Astrocyte (in vitro differentiated cells and primary cell): ENCODE results near the gene PCDHGA5. TPM values are rescaled to one million over a fixed set of nuclear protein-coding genes. Genes with fewer than 3 reads are reported as not detected.
"Not testable (repeated sequence)": the region's sequence is repeated elsewhere in the genome, so short reads cannot be mapped to it uniquely, and the experiment has no call there.

Experiments used
- DNase-seq: peaks from one replicate; pipeline ENCODE4 v3.0.0-alpha.2; 2010; ENCODE audit warnings: low read depth
- FAIRE-seq: peaks from 2 replicates; lab custom pipeline; 2011; peaks lifted over from hg19 to GRCh38; lab: Jason Lieb, UNC
- H2AFZ ChIP-seq: 2 replicates; pipeline ENCODE4 v1.6.0; 2012; ENCODE audit warnings: low read depth, low read length, inconsistent platforms
- H3K27ac ChIP-seq: 2 replicates; pipeline ENCODE4 v1.5.1; 2011; ENCODE audit warnings: low read depth, low read length, inconsistent platforms
- H3K27me3 ChIP-seq: 2 replicates; pipeline ENCODE4 v1.6.0; 2011; ENCODE audit warnings: low read length, inconsistent platforms; ENCODE audit not compliant: insufficient read depth
- H3K36me3 ChIP-seq: 2 replicates; pipeline ENCODE4 v1.5.1; 2011; ENCODE audit warnings: low read length, inconsistent platforms; ENCODE audit not compliant: insufficient read depth
- H3K4me1 ChIP-seq: 2 replicates; pipeline ENCODE4 v1.5.1; 2011; ENCODE audit warnings: low read length, inconsistent platforms; ENCODE audit not compliant: insufficient read depth
- H3K4me2 ChIP-seq: 2 replicates; pipeline ENCODE4 v1.6.0; 2012; ENCODE audit warnings: low read length, inconsistent platforms
- H3K4me3 ChIP-seq: 2 replicates; pipeline ENCODE4 v1.5.1; 2011; ENCODE audit warnings: low read depth, mild to moderate bottlenecking, low read length, inconsistent platforms; ENCODE audit not compliant: insufficient read depth
- H3K79me2 ChIP-seq: 2 replicates; pipeline ENCODE4 v1.6.0; 2012; ENCODE audit warnings: mild to moderate bottlenecking, low read length, inconsistent platforms; ENCODE audit not compliant: insufficient read depth
- H3K9ac ChIP-seq: 2 replicates; pipeline ENCODE4 v1.6.0; 2012; ENCODE audit warnings: mild to moderate bottlenecking, low read length, inconsistent platforms
- H3K9me3 ChIP-seq: 2 replicates; pipeline ENCODE4 v1.5.1; 2012; ENCODE audit warnings: low read depth, mild to moderate bottlenecking, low read length, inconsistent platforms; ENCODE audit not compliant: insufficient read depth
- H4K20me1 ChIP-seq: 2 replicates; pipeline ENCODE4 v1.6.0; 2012; ENCODE audit warnings: low read length, inconsistent platforms; ENCODE audit not compliant: insufficient read depth
- H3K27ac Mint-ChIP-seq: one replicate; pipeline ENCODE4 v1.8.0; 2021; ENCODE audit warnings: mild to moderate bottlenecking, mixed read lengths; ENCODE audit not compliant: unreplicated experiment
- H3K27me3 Mint-ChIP-seq: one replicate; pipeline ENCODE4 v1.8.0; 2021; ENCODE audit warnings: low read depth, mixed read lengths; ENCODE audit not compliant: unreplicated experiment
- H3K36me3 Mint-ChIP-seq: one replicate; pipeline ENCODE4 v1.8.0; 2021; ENCODE audit warnings: low read depth, mixed read lengths; ENCODE audit not compliant: unreplicated experiment
- H3K4me1 Mint-ChIP-seq: one replicate; pipeline ENCODE4 v1.8.0; 2021; ENCODE audit warnings: low read depth, mixed read lengths; ENCODE audit not compliant: unreplicated experiment
- H3K4me3 Mint-ChIP-seq: one replicate; pipeline ENCODE4 v1.8.0; 2021; ENCODE audit warnings: mild to moderate bottlenecking, moderate library complexity, mixed read lengths; ENCODE audit not compliant: unreplicated experiment
- H3K9me3 Mint-ChIP-seq: one replicate; pipeline ENCODE4 v1.8.0; 2021; ENCODE audit warnings: mild to moderate bottlenecking, mixed read lengths; ENCODE audit not compliant: unreplicated experiment
- CTCF ChIP-seq: IDR thresholded peaks from 2 replicates; pipeline ENCODE4 v1.5.1; 2011; ENCODE audit warnings: low read depth, mild to moderate bottlenecking, inconsistent platforms, low read length, moderate library complexity; ENCODE audit not compliant: insufficient read depth
- EZH2 ChIP-seq: IDR thresholded peaks from 2 replicates; pipeline ENCODE4 v1.6.1; 2012; ENCODE audit warnings: mild to moderate bottlenecking, low read length, inconsistent platforms; ENCODE audit not compliant: insufficient read depth
- total RNA-seq: library from RNA; stranded (reverse); gene quantifications from 2 replicates; pipeline ENCODE4 v1.2.1, GENCODE V29; 2021

The PCDHGA5 gene
- total RNA-seq, 1 donor from 2014 or later = 0.30 TPM

DNA sequence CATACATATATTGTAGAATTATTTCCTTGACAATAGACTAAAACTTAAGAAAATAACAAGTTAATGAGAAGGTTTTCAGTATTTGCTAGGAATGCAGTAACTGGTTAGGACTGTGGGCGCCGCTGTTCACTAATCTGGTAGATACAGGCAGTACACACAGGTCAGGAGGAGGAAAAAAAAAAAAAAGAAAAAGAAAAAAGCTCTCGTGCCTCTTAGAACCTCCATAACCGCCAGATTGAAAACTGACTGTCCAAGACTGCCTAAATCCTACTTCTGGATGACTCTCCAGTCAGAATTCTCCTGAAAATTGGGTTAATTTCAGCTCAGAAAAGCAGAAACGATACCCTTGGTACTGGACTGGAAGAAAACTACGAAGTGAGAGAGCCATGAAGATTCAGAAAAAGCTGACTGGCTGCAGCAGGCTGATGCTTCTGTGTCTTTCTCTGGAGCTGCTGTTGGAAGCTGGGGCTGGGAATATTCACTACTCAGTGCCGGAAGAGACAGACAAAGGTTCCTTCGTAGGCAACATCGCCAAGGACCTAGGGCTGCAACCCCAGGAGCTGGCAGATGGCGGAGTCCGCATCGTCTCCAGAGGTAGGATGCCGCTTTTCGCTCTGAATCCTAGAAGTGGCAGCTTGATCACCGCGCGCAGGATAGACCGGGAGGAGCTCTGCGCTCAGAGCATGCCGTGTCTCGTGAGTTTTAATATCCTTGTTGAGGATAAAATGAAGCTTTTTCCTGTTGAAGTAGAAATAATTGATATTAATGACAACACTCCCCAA is 33.5 kb upstream of the PCDHGA5 start, which contains the start of gene PCDHGA1:
TSS of gene PCDHGA1 (plus strand) at position 216 of the 782 bp plus-strand sequence.
- Histone ChIP-seq H3K79me2 (no peaks in the 10 kb centered on the region), H3K27me3 (no peaks in the 10 kb centered on the region), H3K27ac (no peak within 1 kb of the TSS), H3K4me2 (peak within 1 kb of the TSS; percentile 74), H2AFZ (peak within 1 kb of the TSS; percentile 27), H3K9me3 (peaks cover 28% of the 10 kb centered on the region), H3K9ac (peak within 1 kb of the TSS; percentile 39), H4K20me1 (no peaks in the 10 kb centered on the region), H3K4me3 (peak within 1 kb of the TSS; percentile 33), H3K36me3 (no peaks in the 10 kb centered on the region), H3K4me1 (no peaks in the 10 kb centered on the region)
- H3K36me3 Mint-ChIP-seq = no peaks in the 10 kb centered on the region
- H3K4me3 Mint-ChIP-seq = no peak within 1 kb of the TSS
- no peaks in the 10 kb centered on the region for H3K4me1 Mint-ChIP-seq
- no peaks in the 10 kb centered on the region for H3K27me3 Mint-ChIP-seq
- DNase-seq = no peak
- no peak within 1 kb of the TSS for H3K27ac Mint-ChIP-seq
- no peak for FAIRE-seq
- TF ChIP-seq CTCF (peak; percentile 51), EZH2 (no peak)
- peaks cover 16% of the 10 kb centered on the region for H3K9me3 Mint-ChIP-seq

DNA sequence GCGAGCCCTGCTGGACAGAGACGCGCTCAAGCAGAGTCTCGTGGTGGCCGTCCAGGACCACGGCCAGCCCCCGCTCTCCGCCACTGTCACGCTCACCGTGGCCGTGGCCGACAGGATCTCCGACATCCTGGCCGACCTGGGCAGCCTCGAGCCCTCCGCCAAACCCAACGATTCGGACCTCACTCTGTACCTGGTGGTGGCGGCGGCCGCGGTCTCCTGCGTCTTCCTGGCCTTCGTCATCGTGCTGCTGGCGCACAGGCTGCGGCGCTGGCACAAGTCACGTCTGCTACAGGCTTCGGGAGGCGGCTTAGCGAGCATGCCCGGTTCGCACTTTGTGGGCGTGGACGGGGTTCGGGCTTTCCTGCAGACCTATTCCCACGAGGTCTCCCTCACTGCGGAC is 31.4 kb upstream of the PCDHGA5 start:
- H3K36me3 ChIP-seq, H2AFZ ChIP-seq, H3K4me1 ChIP-seq, H3K4me3 Mint-ChIP-seq, H3K9ac ChIP-seq, H3K4me2 ChIP-seq, H3K27me3 ChIP-seq, H3K36me3 Mint-ChIP-seq, H3K79me2 ChIP-seq, H3K4me3 ChIP-seq, H3K27ac Mint-ChIP-seq, DNase-seq, H3K27me3 Mint-ChIP-seq, H3K27ac ChIP-seq, FAIRE-seq, H4K20me1 ChIP-seq, H3K4me1 Mint-ChIP-seq: not testable (repeated sequence)
- peaks cover 14% of the 10 kb centered on the region for H3K9me3 Mint-ChIP-seq
- H3K9me3 ChIP-seq = peaks cover 28% of the 10 kb centered on the region

- Histone ChIP-seq H3K36me3 (no peaks in the 10 kb centered on the region), H3K27me3 (peaks cover 3% of the 10 kb centered on the region), H3K4me3 (peak within 1 kb of the TSS; percentile 61), H3K9me3 (peaks cover 23% of the 10 kb centered on the region), H3K79me2 (no peaks in the 10 kb centered on the region), H3K9ac (no peak within 1 kb of the TSS), H4K20me1 (no peaks in the 10 kb centered on the region), H3K4me1 (no peaks in the 10 kb centered on the region), H3K4me2 (peak within 1 kb of the TSS; percentile 80), H2AFZ (peak within 1 kb of the TSS; percentile 77), H3K27ac (no peak within 1 kb of the TSS)
- DNase-seq = peak; percentile 28
- Mint-ChIP-seq H3K4me3 (no peak within 1 kb of the TSS), H3K36me3 (peaks cover 3% of the 10 kb centered on the region), H3K27me3 (peaks cover 2% of the 10 kb centered on the region), H3K9me3 (peaks cover 41% of the 10 kb centered on the region), H3K4me1 (no peaks in the 10 kb centered on the region), H3K27ac (no peak within 1 kb of the TSS)
- no peak for FAIRE-seq
- no peak for TF ChIP-seq EZH2
- TF ChIP-seq CTCF = peak; percentile 41
Observed at GRCh38 chr5:141338538-141339306, 25.2 kb upstream of the PCDHGA5 start, which contains the start of gene PCDHGA2. TSS of gene PCDHGA2 (plus strand) at chr5:141338760.

- not testable (repeated sequence) for H3K27me3 ChIP-seq, DNase-seq, H3K36me3 ChIP-seq, FAIRE-seq, H3K4me3 Mint-ChIP-seq, H3K4me1 ChIP-seq, H3K4me2 ChIP-seq, H3K27ac Mint-ChIP-seq, H3K36me3 Mint-ChIP-seq, H3K9ac ChIP-seq, H3K4me3 ChIP-seq, H3K27me3 Mint-ChIP-seq, H3K27ac ChIP-seq, H2AFZ ChIP-seq, H3K79me2 ChIP-seq, H4K20me1 ChIP-seq, H3K4me1 Mint-ChIP-seq
- peaks cover 48% of the 10 kb centered on the region for H3K9me3 Mint-ChIP-seq
- peaks cover 36% of the 10 kb centered on the region for H3K9me3 ChIP-seq
Observed at GRCh38 chr5:141340781-141341354, 23.1 kb upstream of the PCDHGA5 start.
